HL-60 (cell line): ENCODE measurements around the gene PIK3CB.
"Not testable (repeated sequence)": the region's sequence is repeated elsewhere in the genome, so short reads cannot be mapped to it uniquely, and the experiment has no call there.

ENCODE experiments used
- CTCF ChIP-seq: IDR thresholded peaks from one replicate; pipeline ENCODE4 v1.5.1; 2011; ENCODE audit warnings: low read length, control low read depth, inconsistent platforms; ENCODE audit not compliant: insufficient read depth
- GABPA ChIP-seq: IDR thresholded peaks from 2 replicates; pipeline ENCODE4 v1.6.1; 2012; ENCODE audit warnings: low read depth
- POLR2AphosphoS5 ChIP-seq: IDR thresholded peaks from 2 replicates; pipeline ENCODE4 v1.6.1; 2012; ENCODE audit warnings: low read depth
- TF ChIP-seq, protein P1 (sequence below): IDR thresholded peaks from 2 replicates; pipeline ENCODE4 v1.6.1; 2012; ENCODE audit warnings: low read depth; ENCODE audit not compliant: insufficient replicate concordance

DNA sequence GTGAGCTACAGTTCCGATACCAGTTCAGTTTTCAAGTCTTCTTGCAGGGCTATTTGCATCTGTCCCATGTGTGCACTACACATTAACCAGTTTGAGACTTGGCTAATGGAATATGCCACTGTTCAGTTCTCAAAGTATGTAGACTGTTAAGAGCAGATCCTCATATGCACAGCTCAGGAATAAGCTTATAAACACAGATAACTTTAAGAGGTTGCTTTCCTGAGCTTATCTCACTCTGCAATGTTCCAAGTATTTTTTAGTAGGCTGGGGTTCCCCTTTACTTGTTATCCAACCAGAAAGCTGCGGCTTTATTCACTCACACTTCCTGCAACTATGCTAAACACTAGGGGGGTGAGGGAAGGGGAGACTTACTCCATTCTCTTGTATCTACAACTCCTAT lies 108.7 kb downstream of the PIK3CB start:
- TF ChIP-seq CTCF, POLR2AphosphoS5, GABPA: not testable (repeated sequence)
- TF ChIP-seq, protein P1, sequence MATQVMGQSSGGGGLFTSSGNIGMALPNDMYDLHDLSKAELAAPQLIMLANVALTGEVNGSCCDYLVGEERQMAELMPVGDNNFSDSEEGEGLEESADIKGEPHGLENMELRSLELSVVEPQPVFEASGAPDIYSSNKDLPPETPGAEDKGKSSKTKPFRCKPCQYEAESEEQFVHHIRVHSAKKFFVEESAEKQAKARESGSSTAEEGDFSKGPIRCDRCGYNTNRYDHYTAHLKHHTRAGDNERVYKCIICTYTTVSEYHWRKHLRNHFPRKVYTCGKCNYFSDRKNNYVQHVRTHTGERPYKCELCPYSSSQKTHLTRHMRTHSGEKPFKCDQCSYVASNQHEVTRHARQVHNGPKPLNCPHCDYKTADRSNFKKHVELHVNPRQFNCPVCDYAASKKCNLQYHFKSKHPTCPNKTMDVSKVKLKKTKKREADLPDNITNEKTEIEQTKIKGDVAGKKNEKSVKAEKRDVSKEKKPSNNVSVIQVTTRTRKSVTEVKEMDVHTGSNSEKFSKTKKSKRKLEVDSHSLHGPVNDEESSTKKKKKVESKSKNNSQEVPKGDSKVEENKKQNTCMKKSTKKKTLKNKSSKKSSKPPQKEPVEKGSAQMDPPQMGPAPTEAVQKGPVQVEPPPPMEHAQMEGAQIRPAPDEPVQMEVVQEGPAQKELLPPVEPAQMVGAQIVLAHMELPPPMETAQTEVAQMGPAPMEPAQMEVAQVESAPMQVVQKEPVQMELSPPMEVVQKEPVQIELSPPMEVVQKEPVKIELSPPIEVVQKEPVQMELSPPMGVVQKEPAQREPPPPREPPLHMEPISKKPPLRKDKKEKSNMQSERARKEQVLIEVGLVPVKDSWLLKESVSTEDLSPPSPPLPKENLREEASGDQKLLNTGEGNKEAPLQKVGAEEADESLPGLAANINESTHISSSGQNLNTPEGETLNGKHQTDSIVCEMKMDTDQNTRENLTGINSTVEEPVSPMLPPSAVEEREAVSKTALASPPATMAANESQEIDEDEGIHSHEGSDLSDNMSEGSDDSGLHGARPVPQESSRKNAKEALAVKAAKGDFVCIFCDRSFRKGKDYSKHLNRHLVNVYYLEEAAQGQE, result not testable (repeated sequence)
